Neural progenitor cell (in vitro differentiated cells): Measurements from ENCODE around the gene ESYT2.

ENCODE experiments used
- CTCF ChIP-seq: fragments of 200-600 bp; sonication (generic); IDR thresholded peaks from 2 replicates; pipeline ENCODE4 v1.5.1; 2017; ENCODE audit warnings: antibody characterized with exemption, mild to moderate bottlenecking
- EZH2 ChIP-seq: fragments of 200-600 bp; sonication (generic); IDR thresholded peaks from 2 replicates; pipeline ENCODE4 v1.6.1; 2017; ENCODE audit warnings: antibody characterized with exemption, mild to moderate bottlenecking, moderate library complexity
- EZH2phosphoT487 ChIP-seq: fragments of 200-600 bp; sonication (generic); IDR thresholded peaks from 2 replicates; pipeline ENCODE4 v1.6.1; 2017; ENCODE audit warnings: antibody characterized with exemption

DNA sequence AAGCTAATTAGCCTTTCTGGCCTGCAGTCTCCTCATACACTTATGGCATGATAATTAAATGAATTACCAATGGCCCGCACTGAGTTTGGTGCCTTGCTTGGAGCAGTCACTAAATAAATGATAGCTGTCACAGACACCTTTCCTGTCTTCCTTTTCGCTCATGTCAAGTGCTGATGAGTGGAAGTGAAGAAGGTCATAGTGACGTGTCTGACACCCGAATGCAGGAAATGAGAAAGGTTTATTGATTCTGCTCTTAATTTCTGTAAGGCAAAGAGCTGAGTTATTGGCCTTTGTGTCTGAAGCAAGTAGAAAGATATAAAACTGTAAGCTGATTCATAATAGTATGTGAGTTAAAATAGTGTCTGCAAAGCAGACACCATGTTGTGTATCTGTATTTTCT is 13.2 kb upstream of the ESYT2 start:
- TF ChIP-seq CTCF, result no peak
- TF ChIP-seq EZH2, result no peak
- no peak for TF ChIP-seq EZH2phosphoT487
